GM19467 (cell line): ENCODE measurements around the gene RBM4.
"Not testable (repeated sequence)": the region's sequence is repeated elsewhere in the genome, so short reads cannot be mapped to it uniquely, and the experiment has no call there.

Experiments
- ATAC-seq: cut with Tn5 transposase; IDR thresholded peaks from one replicate; pipeline ENCODE4 v1.9.1; 2021; ENCODE audit warnings: mild to moderate bottlenecking, moderate library complexity; ENCODE audit not compliant: unreplicated experiment

The RBM4 gene

DNA sequence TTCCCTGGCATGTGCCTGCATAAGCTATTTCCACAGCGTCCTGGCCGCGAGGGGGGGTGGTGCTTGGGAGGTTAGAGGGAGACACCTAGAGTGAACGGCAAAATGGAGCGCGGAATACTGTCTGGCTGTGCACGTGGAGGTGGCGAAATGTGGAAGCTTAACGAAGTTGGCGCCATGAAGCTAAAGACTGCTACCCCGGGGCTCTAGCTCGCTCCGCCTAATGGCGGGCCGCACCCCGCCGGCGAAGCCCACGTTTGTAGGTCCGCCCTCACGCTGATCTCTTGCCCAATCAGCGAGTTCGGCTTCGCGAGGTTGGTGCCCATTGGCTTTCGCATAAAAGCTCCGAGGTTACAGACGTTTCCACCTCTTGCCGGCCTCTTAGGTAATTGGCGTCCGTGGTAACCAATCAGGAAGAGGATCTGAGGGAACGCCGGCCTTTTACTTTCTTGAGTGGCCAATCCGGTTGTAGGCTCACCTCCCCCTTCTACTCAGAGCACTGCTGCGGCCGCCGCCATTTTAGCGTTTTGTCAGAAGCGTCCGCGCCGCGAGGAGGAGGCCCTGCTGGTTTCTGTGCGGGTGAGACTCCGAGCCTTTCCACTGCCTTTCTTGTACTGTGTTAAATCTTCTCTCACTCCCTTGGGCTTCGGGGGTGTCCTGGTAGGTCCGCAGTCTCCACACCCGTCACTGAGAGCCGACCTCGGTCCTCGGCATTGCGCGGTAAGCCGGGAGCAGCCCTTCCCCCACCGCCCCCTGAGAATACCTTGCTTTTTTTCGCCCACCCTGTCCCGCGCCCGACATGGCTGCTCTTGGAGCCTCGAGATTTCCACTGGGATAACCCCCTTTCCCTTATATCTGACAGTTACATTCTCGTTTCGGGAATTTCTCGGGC lies at the start of gene RBM4:
Gene RBM4 (plus strand): TSS at position 527 of the 889 bp plus-strand sequence. CDS start 1,009 bp downstream, outside the sequence.
- peak; percentile 94 for ATAC-seq

DNA sequence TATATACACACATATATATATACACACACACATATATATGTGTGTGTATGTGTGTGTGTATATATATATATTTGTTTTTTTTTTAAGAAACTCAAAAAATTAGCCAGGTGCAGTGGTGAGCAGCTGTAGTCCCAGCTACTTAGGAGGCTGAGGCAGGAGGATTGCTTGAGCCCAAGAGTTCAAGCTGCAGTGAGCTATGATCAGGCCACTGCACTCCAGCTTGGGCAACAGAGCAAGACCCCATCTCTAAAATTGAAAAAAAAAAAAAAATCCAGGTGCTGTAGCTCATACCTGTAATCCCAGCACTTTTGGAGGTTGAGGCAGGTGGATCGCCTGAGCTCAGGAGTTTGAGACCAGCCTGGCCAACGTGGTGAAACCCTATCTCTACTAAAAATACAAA lies 49.2 kb upstream of the RBM4 start:
- not testable (repeated sequence) for ATAC-seq

GRCh38 chr11:66589996-66590675 lies 48.4 kb upstream of the RBM4 start:
- no peak for ATAC-seq

DNA sequence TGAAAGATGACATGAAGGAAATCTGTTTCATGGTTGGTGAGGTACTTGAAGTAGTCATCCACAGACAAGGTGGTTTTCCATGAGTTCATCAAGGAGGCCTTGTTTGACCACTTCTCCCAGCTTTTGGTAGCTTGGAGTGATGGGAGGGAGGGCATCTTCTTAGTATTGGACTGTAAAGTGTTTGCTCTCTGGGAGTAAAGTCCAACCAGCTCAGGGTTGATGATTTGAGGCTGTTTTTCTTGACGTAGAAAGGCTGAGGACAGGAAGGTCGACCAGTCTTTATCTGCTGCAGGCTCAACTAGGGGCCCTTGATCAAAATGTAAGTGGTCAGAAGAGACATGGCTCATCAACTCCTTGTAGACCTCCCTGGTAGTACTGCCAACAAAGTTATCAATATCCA lies 47.3 kb upstream of the RBM4 start:
- ATAC-seq, result no peak

DNA sequence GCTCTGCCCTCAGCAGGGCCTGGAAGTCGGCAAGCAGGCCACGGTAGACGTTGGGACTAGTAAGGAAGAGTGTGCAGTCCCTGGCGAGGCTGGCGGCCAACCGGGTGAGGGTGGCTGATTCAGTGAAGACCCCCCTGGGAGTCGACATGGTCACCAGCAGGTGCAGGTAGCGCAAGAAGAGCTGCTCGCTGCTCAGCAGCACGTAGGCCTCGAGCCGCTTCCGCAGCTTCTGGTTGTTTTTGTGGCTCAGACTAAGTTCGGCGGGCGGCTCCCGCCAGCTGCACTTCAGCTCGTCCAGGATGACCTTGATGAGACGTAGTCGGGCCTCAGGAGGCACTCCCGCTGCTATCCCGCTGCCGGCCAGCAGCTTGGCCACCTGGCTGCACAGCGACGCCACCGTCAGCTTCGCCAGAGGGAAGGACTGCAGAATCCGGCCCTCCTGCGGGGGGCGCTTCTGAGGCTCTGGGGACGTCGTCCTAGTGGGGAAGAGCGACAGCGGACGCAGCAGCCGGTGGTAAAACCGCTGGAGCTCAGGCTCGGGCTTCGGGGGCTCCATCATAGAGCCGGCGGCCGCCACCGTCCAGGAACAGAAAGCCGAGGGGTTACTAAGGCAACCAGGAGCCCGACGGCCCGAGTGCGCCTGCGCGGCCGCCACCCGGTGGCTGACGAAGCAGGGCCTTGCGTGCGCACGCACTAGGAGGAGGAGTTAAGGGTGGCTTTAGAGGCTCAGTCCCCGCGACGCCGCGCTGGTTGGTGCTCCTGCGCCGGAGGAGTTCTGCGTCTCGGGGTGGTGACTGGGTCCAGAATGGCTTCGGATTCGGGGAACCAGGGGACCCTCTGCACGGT lies 45.8 kb upstream of the RBM4 start, which contains the start of the genes CCDC87 and CCS:
Gene CCDC87 (minus strand): TSS at position 607 of the 846 bp plus-strand sequence. CDS start 48 bp downstream, at position 559.
Gene CCS (plus strand): TSS at position 729 of the 846 bp plus-strand sequence. CDS start 77 bp downstream, at position 806.
- ATAC-seq, result peak; percentile 85

DNA sequence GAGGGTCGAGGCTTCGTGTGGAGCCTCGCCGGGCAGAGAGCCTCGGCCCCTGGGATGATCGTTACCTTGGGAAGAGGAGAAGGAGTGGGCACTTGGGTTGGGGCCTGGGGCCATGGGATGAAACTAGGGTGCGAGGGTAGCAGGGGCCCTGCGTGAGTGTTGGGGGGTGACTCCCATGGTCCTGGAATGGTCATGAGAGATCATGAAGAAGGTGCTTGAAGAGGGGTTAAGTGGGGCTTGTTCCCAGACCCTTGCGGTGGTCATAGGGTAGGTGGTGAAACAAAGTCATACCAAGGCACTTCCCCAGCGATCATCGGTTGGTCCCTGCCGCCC lies 45.2 kb upstream of the RBM4 start:
- peak; percentile 23 for ATAC-seq

DNA sequence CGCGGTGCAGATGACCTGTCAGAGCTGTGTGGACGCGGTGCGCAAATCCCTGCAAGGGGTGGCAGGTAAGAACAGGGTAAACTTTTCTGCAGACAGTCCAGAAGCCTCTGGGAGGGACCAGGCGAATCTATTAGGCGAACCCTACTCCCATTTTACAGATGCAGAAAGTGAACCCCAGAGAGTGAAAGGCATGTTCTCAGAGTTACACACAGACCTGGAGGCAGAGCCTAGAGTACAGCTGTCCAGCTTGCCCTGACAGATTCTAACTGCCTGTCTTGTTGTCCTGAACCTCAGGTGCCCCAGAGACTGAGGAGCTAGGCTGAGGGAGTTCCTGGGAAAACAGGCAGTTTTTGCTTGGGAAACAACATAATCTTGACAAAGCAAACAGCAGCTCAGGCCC lies 44.9 kb upstream of the RBM4 start:
- ATAC-seq, result no peak

- no peak for ATAC-seq
Observed at GRCh38 chr11:66595245-66595904, 43.1 kb upstream of the RBM4 start.

DNA sequence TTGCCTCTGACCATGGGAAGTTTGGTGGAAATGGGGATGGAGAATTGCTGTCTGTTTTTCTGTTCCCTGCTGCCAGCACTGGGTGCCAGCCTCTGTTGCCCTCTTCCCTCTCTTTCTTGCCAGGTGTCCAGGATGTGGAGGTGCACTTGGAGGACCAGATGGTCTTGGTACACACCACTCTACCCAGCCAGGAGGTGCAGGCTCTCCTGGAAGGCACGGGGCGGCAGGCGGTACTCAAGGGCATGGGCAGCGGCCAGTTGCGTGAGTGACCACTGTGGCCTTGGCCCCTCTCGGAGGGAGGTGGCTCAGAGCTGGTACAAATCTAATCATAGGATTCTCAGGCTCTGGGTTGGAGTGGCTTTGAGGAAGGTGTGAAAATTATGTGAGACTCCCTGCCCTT lies 39.5 kb upstream of the RBM4 start:
- no peak for ATAC-seq

DNA sequence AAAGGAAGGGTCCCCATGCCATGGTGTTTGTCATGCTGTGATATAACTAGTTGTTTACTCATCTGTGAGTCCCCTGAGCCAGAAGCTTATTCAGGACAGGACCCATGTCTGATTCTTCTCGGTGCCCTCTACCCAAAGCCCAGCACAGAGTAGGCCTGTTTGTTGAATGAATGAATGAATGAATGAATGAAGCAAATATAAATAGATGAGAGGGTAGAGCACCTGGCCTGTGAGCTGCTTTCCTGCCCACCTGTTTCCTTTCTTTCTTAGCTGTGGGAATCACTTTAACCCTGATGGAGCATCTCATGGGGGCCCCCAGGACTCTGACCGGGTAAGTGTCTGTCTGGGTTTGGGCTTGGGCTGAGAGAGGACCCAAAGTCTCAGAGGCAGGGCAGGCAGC lies 38.3 kb upstream of the RBM4 start:
- no peak for ATAC-seq

DNA sequence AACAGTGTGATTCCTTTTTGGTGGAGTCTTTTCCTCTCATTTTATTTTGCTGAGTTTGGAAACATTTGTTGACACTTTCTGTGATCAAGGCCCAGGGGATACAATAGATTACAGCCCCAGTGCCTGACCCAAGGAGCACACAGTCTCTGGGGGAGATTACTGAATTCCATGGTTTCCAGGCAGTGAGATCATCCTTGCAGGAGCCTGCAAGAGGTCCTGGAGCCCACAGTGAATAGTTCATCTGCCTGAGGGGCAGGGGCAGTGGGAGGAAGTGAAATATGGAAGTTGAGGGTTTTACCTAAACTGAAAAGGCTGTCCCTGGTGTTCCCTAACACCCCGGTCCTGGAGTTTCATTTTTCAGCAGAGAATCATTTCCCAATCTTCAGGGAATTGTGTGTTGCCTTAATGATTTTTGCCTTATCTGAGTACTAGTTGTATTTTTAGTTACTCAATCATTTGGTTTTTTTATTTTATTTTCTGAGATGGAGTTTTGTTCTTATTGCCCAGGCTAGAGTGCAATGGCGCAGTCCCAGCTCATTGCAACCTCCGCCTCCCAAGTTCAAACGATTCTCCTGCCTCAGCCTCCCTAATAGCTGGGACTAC lies 37.8 kb upstream of the RBM4 start:
- no peak for ATAC-seq

DNA sequence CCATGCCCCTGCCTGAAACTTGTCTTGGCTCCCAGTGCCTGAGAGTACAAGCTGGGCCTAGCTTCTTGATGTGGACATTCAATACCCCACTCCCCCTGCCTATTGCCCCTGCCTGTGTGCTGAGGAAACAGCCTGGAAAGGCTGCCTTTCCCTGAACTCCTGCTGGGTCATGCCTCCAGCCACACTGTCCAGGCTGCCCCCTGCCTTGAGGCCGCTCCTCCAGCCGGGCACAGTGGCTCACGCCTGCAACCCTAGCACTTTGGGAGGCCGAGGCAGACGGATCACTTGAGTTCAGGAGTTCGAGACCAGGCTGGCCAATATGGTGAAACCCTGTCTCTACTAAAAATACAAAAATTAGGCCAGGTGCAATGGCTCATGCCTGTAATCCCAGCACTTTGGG lies 35.4 kb upstream of the RBM4 start:
- ATAC-seq, result no peak

DNA sequence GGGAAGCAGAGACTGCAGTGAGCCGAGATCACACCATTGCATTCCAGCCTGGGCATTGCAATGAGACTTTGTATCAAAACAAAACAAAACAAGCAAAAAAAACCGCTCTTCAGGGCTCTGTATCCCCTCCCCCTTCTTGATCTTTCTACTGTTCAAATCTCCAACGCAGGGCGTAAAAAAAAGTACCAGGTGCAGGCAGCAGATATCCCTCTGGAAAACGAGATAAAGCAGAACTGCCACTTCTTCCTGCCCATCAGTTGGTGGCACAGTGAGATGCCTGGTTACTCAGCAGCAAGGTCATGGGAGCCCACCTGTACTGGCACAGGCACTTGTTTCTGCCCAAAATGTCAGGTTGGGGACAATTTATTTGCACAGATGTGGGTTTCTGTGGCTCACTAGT lies 34.3 kb upstream of the RBM4 start:
- ATAC-seq, result no peak

- not testable (repeated sequence) for ATAC-seq
Observed at GRCh38 chr11:66606608-66607007, 31.9 kb upstream of the RBM4 start.

DNA sequence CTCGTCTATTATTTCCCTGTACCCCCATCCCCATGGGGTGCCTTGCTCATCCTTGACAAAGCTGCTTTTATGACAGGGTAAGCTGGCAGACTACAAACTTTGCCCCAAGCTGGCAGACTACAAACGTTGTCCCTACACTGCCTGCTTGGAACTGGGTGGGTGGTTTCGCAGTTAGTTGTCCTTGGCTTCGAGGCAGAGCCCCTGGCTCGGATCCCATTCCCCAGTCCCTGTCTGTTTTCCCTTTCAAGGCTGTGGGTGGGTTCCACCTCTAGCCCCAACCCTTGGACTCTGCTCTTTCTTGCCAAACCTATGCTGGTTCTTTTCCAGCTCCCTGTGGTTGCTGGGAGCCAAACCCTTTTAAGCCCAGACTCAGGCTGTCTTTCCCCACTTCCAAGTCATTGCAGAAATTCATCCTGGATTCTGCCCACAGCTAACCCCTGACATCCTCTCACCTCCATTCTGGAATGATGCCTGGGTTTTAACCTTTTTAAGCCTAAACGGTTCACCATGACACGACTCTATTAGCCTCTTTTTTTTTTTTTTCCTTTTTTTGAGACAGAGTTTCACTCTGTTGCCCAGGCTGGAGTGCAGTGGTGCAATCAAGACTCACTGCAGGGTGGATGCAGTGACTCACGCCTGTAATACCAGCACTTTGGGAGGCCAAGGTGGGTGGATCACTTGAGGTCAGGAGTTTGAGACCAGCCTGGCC lies 31.2 kb upstream of the RBM4 start:
- no peak for ATAC-seq

DNA sequence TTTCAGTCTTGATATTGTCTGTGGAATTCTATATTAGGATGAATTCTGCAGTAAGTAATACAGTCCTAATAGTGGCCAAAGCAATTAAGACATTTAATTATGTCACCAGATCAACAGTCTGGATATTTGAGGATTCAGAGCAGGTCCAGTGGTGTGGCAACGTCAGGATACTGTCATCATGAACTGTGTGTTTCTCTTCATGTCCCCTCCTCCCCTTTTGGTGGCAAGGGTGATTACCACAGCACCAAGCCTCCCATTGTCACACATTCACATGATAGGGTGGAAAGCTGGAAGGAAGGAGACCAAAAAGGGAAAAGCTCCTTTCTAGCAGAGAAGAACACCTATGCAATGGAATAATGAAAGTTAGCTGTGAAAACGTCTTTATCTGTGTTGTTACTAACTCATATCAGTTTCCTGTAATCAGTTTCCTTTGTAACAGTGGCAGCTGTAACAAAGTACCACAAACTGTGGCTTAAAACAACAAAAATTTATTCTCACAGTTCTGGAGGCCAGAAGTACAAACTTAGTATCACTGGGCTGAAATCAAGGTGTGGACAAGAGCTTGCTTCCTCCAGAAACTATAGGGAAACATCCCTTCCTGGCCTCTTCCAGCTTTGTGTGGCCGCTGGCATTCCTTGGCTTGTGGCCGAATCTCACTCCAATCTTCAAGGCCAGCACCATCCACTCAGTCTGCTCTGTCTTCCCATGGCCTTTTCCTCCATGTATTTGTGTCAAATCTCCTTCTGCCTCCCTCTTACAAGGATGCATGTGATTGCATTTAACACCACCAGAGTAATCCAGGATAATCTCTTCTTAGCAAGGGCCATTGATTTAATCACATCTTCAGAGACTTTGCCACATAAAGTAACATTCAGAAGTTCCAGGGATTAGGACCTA lies 28.5 kb upstream of the RBM4 start:
- ATAC-seq, result no peak

DNA sequence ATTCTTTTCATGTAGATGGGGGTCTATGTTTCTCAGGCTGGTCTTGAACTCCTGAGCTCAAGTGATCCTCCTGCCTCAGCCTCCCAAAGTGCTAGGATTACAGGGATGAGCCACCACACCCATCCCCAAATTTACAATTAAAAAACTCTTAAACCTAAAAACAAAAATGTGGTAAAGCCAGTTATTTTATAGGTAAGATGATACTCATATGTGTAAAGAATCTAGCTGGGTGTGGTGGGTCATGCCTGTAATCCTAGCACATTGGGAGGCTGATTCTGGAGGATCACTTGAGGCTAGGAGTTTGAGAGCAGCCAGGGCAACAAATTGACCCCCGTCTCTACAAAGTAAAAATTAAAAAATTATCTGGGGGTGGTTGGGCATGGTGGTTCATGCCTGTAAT lies 26.0 kb upstream of the RBM4 start:
- ATAC-seq, result no peak

GRCh38 chr11:66614073-66614472 lies 24.4 kb upstream of the RBM4 start:
- ATAC-seq, result no peak
